GM23338 (cell line): ENCODE measurements around the gene KCNC4. TPM values are rescaled to one million over a fixed set of nuclear protein-coding genes. Genes with fewer than 3 reads are reported as not detected.

ENCODE experiments used
- ATAC-seq: fragments of 200-7000 bp; cut with Tn5 transposase; 3 replicates; pipeline ENCODE4 v1.9.1; 2020
- DNase-seq: peaks from one replicate; pipeline ENCODE4 v3.0.0-alpha.2; 2015; ENCODE audit warnings: low spot score
- H2AFZ ChIP-seq: fragments of 200-600 bp; sonication (generic); 2 replicates; pipeline ENCODE4 v1.8.0; 2016; ENCODE audit warnings: antibody characterized with exemption, mild to moderate bottlenecking, moderate library complexity
- H3F3A ChIP-seq: fragments of 200-600 bp; sonication (generic); replicated peaks from 2 replicates; pipeline ENCODE4 v1.8.0; 2017; ENCODE audit warnings: antibody characterized with exemption, mixed run types, low read depth
- H3K27ac ChIP-seq: fragments of 200-600 bp; sonication (generic); 2 replicates; pipeline ENCODE4 v1.6.1; 2016; ENCODE audit warnings: low read depth
- H3K27me3 ChIP-seq: fragments of 200-600 bp; sonication (generic); 2 replicates; pipeline ENCODE4 v1.8.0; 2016; ENCODE audit warnings: mild to moderate bottlenecking, mixed run types, moderate library complexity; ENCODE audit not compliant: insufficient read depth
- H3K36me3 ChIP-seq: fragments of 200-600 bp; sonication (generic); 2 replicates; pipeline ENCODE4 v1.8.0; 2016; ENCODE audit warnings: mild to moderate bottlenecking; ENCODE audit not compliant: insufficient read depth
- H3K4me1 ChIP-seq: fragments of 200-600 bp; sonication (generic); 2 replicates; pipeline ENCODE4 v1.8.0; 2016; ENCODE audit warnings: mild to moderate bottlenecking, moderate library complexity; ENCODE audit not compliant: insufficient read depth
- H3K4me2 ChIP-seq: fragments of 200-600 bp; sonication (generic); 2 replicates; pipeline ENCODE4 v1.7.1; 2017; ENCODE audit warnings: mixed run types
- H3K4me3 ChIP-seq: fragments of 200-600 bp; sonication (generic); 2 replicates; pipeline ENCODE4 v1.6.1; 2016; ENCODE audit warnings: mixed run types
- H3K79me2 ChIP-seq: fragments of 200-600 bp; sonication (generic); replicated peaks from 2 replicates; pipeline ENCODE4 v1.8.0; 2017; ENCODE audit warnings: mild to moderate bottlenecking; ENCODE audit not compliant: insufficient read depth
- H3K9me2 ChIP-seq: fragments of 200-600 bp; sonication (generic); 2 replicates; pipeline ENCODE4 v1.8.0; 2017; ENCODE audit not compliant: insufficient read depth
- H4K20me1 ChIP-seq: fragments of 200-600 bp; sonication (generic); replicated peaks from 2 replicates; pipeline ENCODE4 v1.8.0; 2017; ENCODE audit warnings: mild to moderate bottlenecking; ENCODE audit not compliant: insufficient read depth
- H3K27ac Mint-ChIP-seq: 2 replicates; pipeline ENCODE4 v1.8.0; 2020; ENCODE audit warnings: inconsistent platforms, mild to moderate bottlenecking, moderate library complexity, mixed read lengths
- H3K27me3 Mint-ChIP-seq: 3 replicates; pipeline ENCODE4 v1.8.0; 2022; ENCODE audit warnings: low read depth, mild to moderate bottlenecking, moderate library complexity, mixed read lengths, inconsistent platforms; ENCODE audit not compliant: insufficient read depth, poor library complexity
- H3K36me3 Mint-ChIP-seq: 3 replicates; pipeline ENCODE4 v1.8.0; 2021; ENCODE audit warnings: low read depth, mild to moderate bottlenecking, inconsistent platforms, moderate library complexity, mixed read lengths
- H3K4me1 Mint-ChIP-seq: 3 replicates; pipeline ENCODE4 v1.8.0; 2020; ENCODE audit warnings: mild to moderate bottlenecking, inconsistent platforms, mixed read lengths
- H3K4me3 Mint-ChIP-seq: 3 replicates; pipeline ENCODE4 v1.8.0; 2021; ENCODE audit warnings: moderate library complexity, mild to moderate bottlenecking, inconsistent platforms, mixed read lengths
- H3K9me3 Mint-ChIP-seq: 3 replicates; pipeline ENCODE4 v1.8.0; 2020; ENCODE audit warnings: moderate library complexity, mild to moderate bottlenecking, inconsistent platforms, mixed read lengths
- CREB1 ChIP-seq: fragments of 250-450 bp; sonication (Bioruptor Pico); IDR thresholded peaks from 2 replicates; pipeline ENCODE4 v1.5.0; 2020; ENCODE audit warnings: low read depth, mild to moderate bottlenecking, moderate library complexity
- CTCF ChIP-seq, 2 experiments: fragments of 200-600 bp in 1 of 2; sonication (generic) in 1 of 2; conservative IDR thresholded peaks; 2 replicates each; pipeline versions ENCODE4 v1.5.1 to v1.6.1; 2016 to 2017; ENCODE audit warnings: antibody characterized with exemption in 2 of 2, low read depth in 2 of 2, mild to moderate bottlenecking in 2 of 2, moderate library complexity in 1 of 2
- ETS1 ChIP-seq: IDR thresholded peaks from 2 replicates; pipeline ENCODE4 v1.6.1; 2016; ENCODE audit warnings: antibody characterized with exemption
- EZH2 ChIP-seq: fragments of 200-600 bp; sonication (generic); IDR thresholded peaks from one replicate; pipeline ENCODE4 v1.8.0; 2017; ENCODE audit warnings: antibody characterized with exemption, mild to moderate bottlenecking, low read depth; ENCODE audit not compliant: unreplicated experiment
- EZH2phosphoT487 ChIP-seq: fragments of 200-600 bp; sonication (generic); IDR thresholded peaks from one replicate; pipeline ENCODE4 v1.8.1; 2018; ENCODE audit warnings: antibody characterized with exemption; ENCODE audit not compliant: unreplicated experiment
- JUNB ChIP-seq: IDR thresholded peaks from one replicate; pipeline ENCODE4 v1.6.1; 2016; ENCODE audit warnings: antibody characterized with exemption; ENCODE audit not compliant: unreplicated experiment
- NANOG ChIP-seq: IDR thresholded peaks from 2 replicates; pipeline ENCODE4 v1.6.1; 2016; ENCODE audit warnings: antibody characterized with exemption, borderline replicate concordance
- POLR2AphosphoS5 ChIP-seq: IDR thresholded peaks from 2 replicates; pipeline ENCODE4 v1.6.1; 2016; ENCODE audit warnings: antibody characterized with exemption, low read depth
- REST ChIP-seq: IDR thresholded peaks from one replicate; pipeline ENCODE4 v1.6.1; 2018; ENCODE audit warnings: antibody characterized with exemption; ENCODE audit not compliant: unreplicated experiment
- STAT1 ChIP-seq: IDR thresholded peaks from one replicate; pipeline ENCODE4 v1.6.1; 2016; ENCODE audit warnings: antibody characterized with exemption; ENCODE audit not compliant: unreplicated experiment
- ZNF114 ChIP-seq: fragments of 250-450 bp; sonication (Bioruptor Pico); IDR thresholded peaks from 2 replicates; pipeline ENCODE4 v1.5.0; 2020; ENCODE audit warnings: mild to moderate bottlenecking, moderate library complexity
- ZNF331 ChIP-seq: fragments of 250-450 bp; sonication (Bioruptor Pico); IDR thresholded peaks from 2 replicates; pipeline ENCODE4 v1.5.0; 2020; ENCODE audit warnings: low read depth, mild to moderate bottlenecking, moderate library complexity
- ZNF462 ChIP-seq: fragments of 250-450 bp; sonication (Bioruptor Pico); IDR thresholded peaks from 2 replicates; pipeline ENCODE4 v1.5.0; 2020; ENCODE audit warnings: mild to moderate bottlenecking, moderate library complexity
- polyA plus RNA-seq: library from polyadenylated mRNA; unstranded; fragments of >200 nt; fragmentation: Nextera tagmentation; extraction: Ambion mirVana; gene quantifications from 2 replicates; pipeline ENCODE4 v1.2.1, GENCODE V29; 2016
- total RNA-seq: library from RNA; depleted of rRNA; stranded (reverse); fragments of >200 nt; shearing (Covaris generic); gene quantifications from 2 replicates; pipeline ENCODE4 v1.2.3, GENCODE V29; 2014

The KCNC4 gene
- total and polyA plus RNA-seq, 2 experiments from 2014 or later = 3.5 to 10.7 TPM

- H3K9me2 ChIP-seq = no peaks in the 10 kb centered on the region
- no peak overlapping the region for H3K27ac Mint-ChIP-seq
- no peak overlapping the region for H2AFZ ChIP-seq
- no peaks in the 10 kb centered on the region for H3K36me3 ChIP-seq
- no peaks in the 10 kb centered on the region for H3K4me1 ChIP-seq
- DNase-seq (no peak), ATAC-seq (peak; percentile 51)
- H3K4me3 ChIP-seq = no peak overlapping the region
- H3K36me3 Mint-ChIP-seq = no peaks in the 10 kb centered on the region
- H3K9me3 Mint-ChIP-seq = no peaks in the 10 kb centered on the region
- no peaks in the 10 kb centered on the region for H4K20me1 ChIP-seq
- no peaks in the 10 kb centered on the region for H3K27me3 ChIP-seq
- no peaks in the 10 kb centered on the region for H3K79me2 ChIP-seq
- no peak overlapping the region for H3K4me3 Mint-ChIP-seq
- H3K4me2 ChIP-seq = no peak overlapping the region
- H3F3A ChIP-seq = no peaks in the 10 kb centered on the region
- no peak overlapping the region for H3K27ac ChIP-seq
- TF ChIP-seq EZH2 (no peak), ETS1 (no peak), NANOG (no peak), REST (no peak), ZNF331 (CRISPR knock-in tag) (no peak), EZH2phosphoT487 (no peak), JUNB (no peak), CREB1 (CRISPR knock-in tag) (no peak), POLR2AphosphoS5 (no peak), ZNF114 (no peak), CTCF (conservative IDR thresholded peaks at IDR 0.05; ENCODE audit: low read depth in 2 of 2) (no peak), ZNF462 (CRISPR knock-in tag) (no peak), STAT1 (no peak)
- peaks cover 15% of the 10 kb centered on the region; the same call in 2 of the 3 replicates for H3K4me1 Mint-ChIP-seq
- H3K27me3 Mint-ChIP-seq = peaks cover 7% of the 10 kb centered on the region
Observed at GRCh38 chr1:110187139-110187890, 22.8 kb upstream of the KCNC4 start.
